CD4-positive, alpha-beta T cell (primary cell): Measurements from ENCODE around the gene NANOGP8. TPM values are rescaled to one million over a fixed set of nuclear protein-coding genes. Genes with fewer than 3 reads are reported as not detected.

ENCODE experiments used
- ATAC-seq: fragments of 200-7000 bp; cut with Tn5 transposase; one replicate; pipeline ENCODE4 v1.10.0; 2022; ENCODE audit warnings: mild to moderate bottlenecking; ENCODE audit not compliant: poor library complexity
- CTCF ChIA-PET: fragments of 350-600 bp; sonication (Branson Sonifier 250); formaldehyde crosslinking; loops from one replicate; lab custom pipeline; 2021; ENCODE audit warnings: antibody characterized with exemption, inconsistent platforms; lab: Charles Lee
- POLR2A ChIA-PET: fragments of 350-600 bp; sonication (Branson Sonifier 250); formaldehyde crosslinking; loops from one replicate; lab custom pipeline; 2021; ENCODE audit warnings: antibody characterized with exemption, inconsistent platforms; lab: Charles Lee
- DNase-seq, 14 experiments: peaks; one replicate each; pipeline ENCODE4 v3.0.0-alpha.2; 2013 to 2020; ENCODE audit warnings: mixed read lengths in 2 of 14
- H3K27ac ChIP-seq, 2 donors: one replicate each; pipeline versions ENCODE4 v1.5.1 to v1.7.0; 2013; ENCODE audit warnings: low read length in 2 of 2, low read depth in 1 of 2, mild to moderate bottlenecking in 1 of 2
- H3K27me3 ChIP-seq, 2 experiments: 1 replicate in 1 of 2; 2 replicates in 1 of 2; pipeline versions ENCODE4 v1.6.1 to v1.7.0; 2013; ENCODE audit warnings: low read length in 2 of 2, control low read depth in 1 of 2, mild to moderate bottlenecking in 1 of 2, moderate library complexity in 1 of 2; ENCODE audit not compliant: insufficient read depth in 2 of 2, control insufficient read depth in 1 of 2
- H3K36me3 ChIP-seq: one replicate; pipeline ENCODE4 v1.6.1; 2013; ENCODE audit warnings: low read length, control low read depth; ENCODE audit not compliant: insufficient read depth
- H3K4me1 ChIP-seq: one replicate; pipeline ENCODE4 v1.6.1; 2013; ENCODE audit warnings: low read length, control low read depth; ENCODE audit not compliant: insufficient read depth
- H3K4me3 ChIP-seq: one replicate; pipeline ENCODE4 v1.5.1; 2013; ENCODE audit warnings: mild to moderate bottlenecking, low read length, moderate library complexity
- H3K9me3 ChIP-seq, 2 experiments: 1 replicate in 1 of 2; 2 replicates in 1 of 2; pipeline versions ENCODE4 v1.6.1 to v1.7.0; 2013; ENCODE audit warnings: low read length in 2 of 2, mild to moderate bottlenecking in 2 of 2, control low read depth in 1 of 2, moderate library complexity in 1 of 2; ENCODE audit not compliant: control insufficient read depth in 1 of 2, insufficient read depth in 1 of 2
- H3K27ac Mint-ChIP-seq: one replicate; pipeline ENCODE4 v1.8.0; 2020; ENCODE audit warnings: mixed read lengths
- H3K27me3 Mint-ChIP-seq: one replicate; pipeline ENCODE4 v1.8.0; 2021; ENCODE audit warnings: mixed read lengths
- H3K36me3 Mint-ChIP-seq: one replicate; pipeline ENCODE4 v1.8.0; 2021; ENCODE audit warnings: low read depth, mixed read lengths
- H3K4me1 Mint-ChIP-seq: one replicate; pipeline ENCODE4 v1.8.0; 2021; ENCODE audit warnings: low read depth, mixed read lengths
- H3K4me3 Mint-ChIP-seq: one replicate; pipeline ENCODE4 v1.8.0; 2020; ENCODE audit warnings: mild to moderate bottlenecking, mixed read lengths
- H3K9me3 Mint-ChIP-seq: one replicate; pipeline ENCODE4 v1.8.0; 2020; ENCODE audit warnings: mixed read lengths
- CTCF ChIP-seq: fragments of 200-600 bp; IDR thresholded peaks from one replicate; pipeline ENCODE4 v1.8.0; 2022; ENCODE audit warnings: antibody characterized with exemption, mild to moderate bottlenecking
- intact Hi-C, 2 experiments: fragments of 100-400 bp; cut with DNase I in 1 of 2; cut with micrococcal nuclease in 1 of 2; formaldehyde crosslinking; loops; one replicate each; pipeline versions ENCODE4 v1.15.1 to v1.9.0; 2023 to 2025; cut with DNase I, micrococcal nuclease
- total RNA-seq, 174 experiments: library from RNA in 2 of 174; stranded (reverse) in 2 of 174; gene quantifications; one replicate each; pipeline ENCODE4 v1.2.3 and lab custom pipeline; 2021 to 2026

The NANOGP8 gene
- total RNA-seq, 2 experiments from 2014 or later, result not detected

GRCh38 chr15:35068846-35069475 lies 16.1 kb downstream of the NANOGP8 start:
- Histone ChIP-seq H3K27ac (no peak overlapping the region), H3K4me3 (no peak overlapping the region), H3K27me3 (peaks cover 0 to 3% of the 10 kb centered on the region in 2 experiments), H3K9me3 (peaks cover 0 to 4% of the 10 kb centered on the region in 2 experiments), H3K4me1 (no peaks in the 10 kb centered on the region), H3K36me3 (no peaks in the 10 kb centered on the region)
- CTCF ChIA-PET, result no interaction called here
- H3K4me3 Mint-ChIP-seq, result no peak overlapping the region
- peaks cover 9% of the 10 kb centered on the region for H3K27me3 Mint-ChIP-seq
- no peaks in the 10 kb centered on the region for H3K36me3 Mint-ChIP-seq
- DNase-seq (no peak), ATAC-seq (no peak)
- intact Hi-C loops, result no loop called here
- no peaks in the 10 kb centered on the region for H3K9me3 Mint-ChIP-seq
- H3K4me1 Mint-ChIP-seq, result no peaks in the 10 kb centered on the region
- H3K27ac Mint-ChIP-seq, result no peak overlapping the region
- TF ChIP-seq CTCF, result no peak
- POLR2A ChIA-PET, result no interaction called here

GRCh38 chr15:35067496-35068347 lies 17.4 kb downstream of the NANOGP8 start:
- H3K4me1 Mint-ChIP-seq, result no peaks in the 10 kb centered on the region
- H3K27ac Mint-ChIP-seq, result no peak overlapping the region
- DNase-seq (no peak), ATAC-seq (no peak)
- intact Hi-C loops, result no loop called here
- H3K4me1 ChIP-seq, result no peaks in the 10 kb centered on the region
- H3K4me3 ChIP-seq, result no peak overlapping the region
- H3K36me3 Mint-ChIP-seq, result no peaks in the 10 kb centered on the region
- POLR2A ChIA-PET, result no interaction called here
- H3K9me3 Mint-ChIP-seq, result no peaks in the 10 kb centered on the region
- no peaks in the 10 kb centered on the region for H3K36me3 ChIP-seq
- H3K9me3 ChIP-seq, result peaks cover 0 to 4% of the 10 kb centered on the region in 2 experiments
- no peak overlapping the region for H3K4me3 Mint-ChIP-seq
- peaks cover 5% of the 10 kb centered on the region for H3K27me3 Mint-ChIP-seq
- no peak overlapping the region for H3K27ac ChIP-seq
- no peak for TF ChIP-seq CTCF
- CTCF ChIA-PET, result no interaction called here
- H3K27me3 ChIP-seq, result peaks cover 2 to 3% of the 10 kb centered on the region in 2 experiments

- Mint-ChIP-seq H3K27ac (no peak overlapping the region), H3K4me3 (no peak overlapping the region), H3K36me3 (no peaks in the 10 kb centered on the region), H3K4me1 (no peaks in the 10 kb centered on the region), H3K9me3 (no peaks in the 10 kb centered on the region), H3K27me3 (peaks cover 5% of the 10 kb centered on the region)
- Histone ChIP-seq H3K4me1 (no peaks in the 10 kb centered on the region), H3K4me3 (no peak overlapping the region), H3K36me3 (no peaks in the 10 kb centered on the region), H3K9me3 (peaks cover 0 to 2% of the 10 kb centered on the region in 2 experiments), H3K27ac (no peak overlapping the region), H3K27me3 (peaks cover 2 to 3% of the 10 kb centered on the region in 2 experiments)
- ChIA-PET POLR2A (no interaction called here), CTCF (no interaction called here)
- ATAC-seq (no peak), DNase-seq (no peak)
- intact Hi-C loops, result no loop called here
- no peak for TF ChIP-seq CTCF
These were observed 19.0 kb downstream of the NANOGP8 start for GRCh38 chr15:35066094-35066493.
